Activated T-cell treated with anti-CD3 and anti-CD28 coated beads, Interleukin-2, amount 50 U/mL, for 4 hours (primary cell): ENCODE data around the gene RRH. TPM values are rescaled to one million over a fixed set of nuclear protein-coding genes. Genes with fewer than 3 reads are reported as not detected.
A peak's percentile ranks its signal among the peaks of the same experiment; 100 is the strongest.
"Not testable (repeated sequence)": the region's sequence is repeated elsewhere in the genome, so short reads cannot be mapped to it uniquely, and the experiment has no call there.

Experiments
- ATAC-seq, 2 donors: fragments of 200-7000 bp; cut with Tn5 transposase; one replicate each; pipeline ENCODE4 v1.10.0; 2021
- DNase-seq: peaks from one replicate; pipeline ENCODE4 v3.0.0-alpha.2; 2020
- H3K27me3 Mint-ChIP-seq: one replicate; pipeline ENCODE4 v1.8.0; 2021; ENCODE audit warnings: low read depth, mixed read lengths
- H3K36me3 Mint-ChIP-seq: one replicate; pipeline ENCODE4 v1.8.0; 2022; ENCODE audit warnings: mixed read lengths; ENCODE audit not compliant: insufficient read depth
- H3K4me1 Mint-ChIP-seq: one replicate; pipeline ENCODE4 v1.8.0; 2021; ENCODE audit warnings: low read depth, mixed read lengths
- H3K4me3 Mint-ChIP-seq: one replicate; pipeline ENCODE4 v1.8.0; 2021; ENCODE audit warnings: mild to moderate bottlenecking, moderate library complexity, mixed read lengths
- H3K9me3 Mint-ChIP-seq: one replicate; pipeline ENCODE4 v1.8.0; 2021; ENCODE audit warnings: mixed read lengths
- total RNA-seq, 3 donors: library from RNA; stranded (reverse); gene quantifications; one replicate each; pipeline ENCODE4 v1.2.1, GENCODE V29; 2021

Gene RRH, protein sequence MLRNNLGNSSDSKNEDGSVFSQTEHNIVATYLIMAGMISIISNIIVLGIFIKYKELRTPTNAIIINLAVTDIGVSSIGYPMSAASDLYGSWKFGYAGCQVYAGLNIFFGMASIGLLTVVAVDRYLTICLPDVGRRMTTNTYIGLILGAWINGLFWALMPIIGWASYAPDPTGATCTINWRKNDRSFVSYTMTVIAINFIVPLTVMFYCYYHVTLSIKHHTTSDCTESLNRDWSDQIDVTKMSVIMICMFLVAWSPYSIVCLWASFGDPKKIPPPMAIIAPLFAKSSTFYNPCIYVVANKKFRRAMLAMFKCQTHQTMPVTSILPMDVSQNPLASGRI
- under 1 TPM; 0.15 to 0.27 (median 0.26) TPM for total RNA-seq

DNA sequence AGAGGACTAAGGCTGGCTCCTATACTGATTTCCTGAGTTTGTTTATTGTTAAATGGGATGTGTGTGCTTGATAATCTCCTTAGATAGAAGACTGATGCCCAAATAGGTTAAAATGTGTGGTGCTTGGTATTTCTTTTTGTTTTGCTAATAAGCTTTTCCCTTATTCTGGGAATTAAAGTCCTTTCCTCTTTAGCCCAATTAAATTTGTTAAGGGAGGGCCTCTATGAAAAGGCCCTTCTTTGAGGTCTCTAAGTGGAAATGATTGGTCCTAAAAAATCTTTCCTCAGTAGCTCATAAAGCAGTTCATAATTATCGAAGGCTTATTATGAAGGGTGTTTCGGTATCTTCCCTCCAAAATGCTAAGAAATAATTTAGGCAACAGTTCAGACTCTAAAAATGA lies at the start of gene RRH:
RRH (plus strand) TSS at position 301 of the 400 bp plus-strand sequence; CDS start at position 357, 56 bp downstream.
- Mint-ChIP-seq H3K4me3 (no peak within 1 kb of the TSS), H3K36me3 (peaks cover 16% of the 10 kb centered on the region), H3K27me3 (no peaks in the 10 kb centered on the region), H3K4me1 (peaks cover 3% of the 10 kb centered on the region), H3K9me3 (no peaks in the 10 kb centered on the region)
- ATAC-seq (no peak), DNase-seq (no peak)

DNA sequence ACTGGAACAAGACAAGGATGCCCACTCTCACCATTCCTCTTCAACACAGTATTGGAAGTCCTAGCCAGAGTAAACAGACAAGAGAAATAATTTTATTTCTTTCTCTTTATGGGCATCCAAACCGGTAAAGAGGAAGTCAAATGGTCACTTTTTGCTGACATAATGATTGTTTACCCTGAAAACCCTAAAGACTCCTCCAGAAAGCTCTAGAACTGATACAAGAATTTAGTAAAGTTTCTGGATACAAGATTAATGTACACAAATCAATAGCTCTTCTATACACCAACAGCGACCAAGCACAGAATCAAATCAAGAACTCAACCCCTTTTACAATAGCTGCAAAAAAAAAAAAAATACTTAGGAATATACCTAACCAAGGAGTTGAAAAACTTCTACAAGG lies 45.7 kb upstream of the RRH start:
- H3K36me3 Mint-ChIP-seq, H3K4me1 Mint-ChIP-seq, H3K4me3 Mint-ChIP-seq, DNase-seq, H3K9me3 Mint-ChIP-seq, ATAC-seq, H3K27me3 Mint-ChIP-seq: not testable (repeated sequence)

DNA sequence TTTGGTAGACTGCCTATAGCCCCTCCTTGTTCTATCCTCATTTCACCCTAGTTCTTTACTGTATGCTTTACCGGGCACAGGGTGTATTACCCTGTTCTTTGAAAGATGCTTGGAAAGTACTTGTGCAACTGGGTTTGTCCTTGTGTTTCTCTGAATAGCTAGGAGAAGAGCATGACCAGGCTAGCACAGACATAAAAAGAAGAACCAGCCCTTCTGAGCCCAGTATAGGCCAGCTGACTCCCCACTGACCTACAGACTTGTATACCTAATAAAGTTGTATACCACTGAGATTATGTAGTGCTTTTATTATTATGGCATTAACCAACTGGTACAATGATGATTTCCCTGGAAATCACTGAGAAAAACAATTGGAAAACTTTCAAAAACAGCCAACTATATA lies 40.9 kb upstream of the RRH start:
- Mint-ChIP-seq H3K9me3 (peaks cover 9% of the 10 kb centered on the region), H3K4me3 (no peak overlapping the region), H3K27me3 (peaks cover 3% of the 10 kb centered on the region), H3K4me1 (no peaks in the 10 kb centered on the region), H3K36me3 (no peaks in the 10 kb centered on the region)
- ATAC-seq (no peak), DNase-seq (no peak)

DNA sequence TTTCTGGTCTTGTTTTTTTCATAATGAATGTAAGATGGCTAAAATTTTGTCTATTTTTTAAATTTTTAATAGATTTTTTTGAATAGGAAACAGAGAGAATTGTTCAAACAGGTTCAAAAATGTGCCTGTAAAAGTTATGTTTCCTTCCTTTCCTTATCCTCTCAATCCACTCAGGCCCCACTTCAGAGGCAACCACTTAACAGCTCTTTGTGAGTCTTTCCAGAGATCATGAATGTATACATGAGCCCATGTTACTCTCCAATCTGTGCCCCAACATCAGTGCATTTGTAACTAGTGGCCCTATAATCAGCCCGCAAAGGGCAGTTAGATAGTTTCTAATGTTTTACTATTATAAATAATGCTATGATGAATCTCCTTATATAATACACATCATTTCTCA lies 40.0 kb upstream of the RRH start:
- peaks cover 6% of the 10 kb centered on the region for H3K27me3 Mint-ChIP-seq
- ATAC-seq (no peak), DNase-seq (no peak)
- H3K36me3 Mint-ChIP-seq, result no peaks in the 10 kb centered on the region
- no peak overlapping the region for H3K4me3 Mint-ChIP-seq
- H3K9me3 Mint-ChIP-seq, result peaks cover 9% of the 10 kb centered on the region
- no peaks in the 10 kb centered on the region for H3K4me1 Mint-ChIP-seq

DNA sequence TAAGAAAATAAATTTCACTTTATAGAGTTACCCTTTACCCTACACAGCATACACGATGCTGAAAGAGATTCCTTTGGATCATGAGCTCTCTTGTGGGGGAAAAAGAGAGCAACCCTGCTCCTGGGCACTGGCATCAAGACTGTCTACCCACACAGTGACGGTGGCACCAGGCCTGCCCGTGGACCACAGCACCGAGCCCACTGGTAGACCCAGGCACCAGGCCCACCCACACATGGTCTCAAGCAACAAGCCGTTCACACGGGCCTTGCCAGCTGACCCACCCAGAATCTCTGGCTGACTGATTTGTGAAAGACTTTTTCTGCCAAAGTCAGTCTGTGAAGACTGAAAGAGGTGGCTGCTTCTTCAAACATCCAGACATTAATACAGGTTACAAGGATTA lies 32.7 kb upstream of the RRH start:
- peaks cover 13% of the 10 kb centered on the region for H3K27me3 Mint-ChIP-seq
- H3K36me3 Mint-ChIP-seq, result no peaks in the 10 kb centered on the region
- no peak overlapping the region for H3K4me3 Mint-ChIP-seq
- no peaks in the 10 kb centered on the region for H3K4me1 Mint-ChIP-seq
- DNase-seq (no peak), ATAC-seq (no peak)
- peaks cover 19% of the 10 kb centered on the region for H3K9me3 Mint-ChIP-seq

DNA sequence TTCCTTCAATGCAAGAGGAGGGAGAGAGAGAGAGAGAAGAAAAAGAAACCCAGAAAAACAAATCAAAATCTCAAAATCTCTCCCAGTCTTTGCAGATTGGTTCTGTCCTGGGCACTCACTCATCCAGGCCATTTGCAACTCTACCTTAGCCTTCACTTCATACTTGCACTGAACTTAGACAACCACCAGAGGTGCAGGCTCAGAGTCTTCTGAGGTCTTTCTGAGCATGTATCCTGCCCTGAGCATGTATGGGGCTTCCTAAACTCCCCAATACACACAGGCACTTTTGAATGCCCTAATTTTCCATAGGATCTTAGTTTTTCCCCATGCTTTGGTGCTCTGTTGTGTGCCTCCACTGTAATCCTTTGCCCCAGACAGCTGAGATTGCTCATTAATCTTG lies 28.9 kb upstream of the RRH start:
- H3K27me3 Mint-ChIP-seq, result peaks cover 5% of the 10 kb centered on the region
- no peaks in the 10 kb centered on the region for H3K36me3 Mint-ChIP-seq
- peaks cover 19% of the 10 kb centered on the region for H3K9me3 Mint-ChIP-seq
- no peaks in the 10 kb centered on the region for H3K4me1 Mint-ChIP-seq
- no peak for ATAC-seq
- no peak overlapping the region for H3K4me3 Mint-ChIP-seq
- DNase-seq, result no peak

DNA sequence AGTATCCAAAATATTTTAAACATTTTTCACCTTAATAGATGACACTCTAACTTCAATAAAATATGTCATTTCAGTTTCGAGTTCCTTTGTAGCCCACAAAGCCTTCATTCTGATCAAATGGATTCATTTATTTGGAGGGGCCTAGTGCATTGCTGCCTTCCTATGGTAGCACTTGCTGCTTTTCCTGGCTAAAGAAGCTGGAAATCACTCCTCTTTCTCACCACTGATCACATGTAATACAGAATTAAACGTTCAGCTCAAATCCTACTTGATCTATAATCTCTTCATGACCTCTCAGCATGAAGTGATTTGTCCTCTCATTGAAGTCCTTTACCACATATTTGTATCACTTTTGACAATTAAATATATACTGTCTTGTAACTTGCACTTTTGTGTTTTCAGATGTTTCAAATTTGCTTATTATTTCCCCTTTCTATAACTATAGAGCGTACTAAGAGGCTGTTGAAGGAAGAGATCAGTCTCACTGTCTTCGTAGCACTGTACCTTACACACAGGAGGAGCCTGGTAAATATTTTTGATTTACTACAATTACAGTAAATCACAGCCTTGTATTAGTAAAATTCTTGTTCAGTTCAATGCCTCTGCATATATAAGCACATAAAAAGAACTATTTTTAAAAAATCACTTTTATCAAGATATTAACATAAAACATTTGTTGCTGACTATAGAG lies 26.5 kb upstream of the RRH start:
- Mint-ChIP-seq H3K9me3 (peaks cover 5% of the 10 kb centered on the region), H3K4me1 (no peaks in the 10 kb centered on the region), H3K36me3 (no peaks in the 10 kb centered on the region)

DNA sequence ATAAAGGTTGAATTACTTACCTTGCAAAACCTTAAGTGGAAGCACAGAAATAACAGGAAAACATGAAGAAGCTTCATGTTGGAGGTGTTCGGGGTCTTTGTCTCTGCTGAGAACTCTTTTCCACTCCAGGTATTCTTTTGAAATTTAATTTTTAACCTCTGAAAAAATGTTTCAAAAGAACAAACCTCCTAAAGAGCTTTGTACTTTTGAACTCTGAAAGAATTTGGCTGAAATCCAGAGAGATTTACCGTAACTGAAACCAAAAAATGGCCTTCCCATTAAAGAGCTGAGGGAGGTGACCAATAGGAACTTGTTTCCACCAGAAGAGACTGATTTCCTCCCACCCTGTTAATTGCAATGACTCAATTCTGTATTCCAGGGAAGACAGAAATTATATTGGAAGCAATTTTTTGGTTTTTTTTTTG lies 25.9 kb upstream of the RRH start, which contains the start of gene CFI:
CFI (minus strand) TSS at position 105 of the 425 bp plus-strand sequence; CDS start at position 77, 28 bp downstream.
- Mint-ChIP-seq H3K4me1 (no peaks in the 10 kb centered on the region), H3K27me3 (no peaks in the 10 kb centered on the region), H3K36me3 (no peaks in the 10 kb centered on the region), H3K9me3 (no peaks in the 10 kb centered on the region), H3K4me3 (no peak within 1 kb of the TSS)
- no peak for ATAC-seq
- no peak for DNase-seq

More for the DNA sequence above, 26.5 kb upstream of the RRH start:
- Mint-ChIP-seq H3K27me3 (no peaks in the 10 kb centered on the region), H3K4me3 (no peak overlapping the region)
- ATAC-seq (no peak), DNase-seq (no peak)

DNA sequence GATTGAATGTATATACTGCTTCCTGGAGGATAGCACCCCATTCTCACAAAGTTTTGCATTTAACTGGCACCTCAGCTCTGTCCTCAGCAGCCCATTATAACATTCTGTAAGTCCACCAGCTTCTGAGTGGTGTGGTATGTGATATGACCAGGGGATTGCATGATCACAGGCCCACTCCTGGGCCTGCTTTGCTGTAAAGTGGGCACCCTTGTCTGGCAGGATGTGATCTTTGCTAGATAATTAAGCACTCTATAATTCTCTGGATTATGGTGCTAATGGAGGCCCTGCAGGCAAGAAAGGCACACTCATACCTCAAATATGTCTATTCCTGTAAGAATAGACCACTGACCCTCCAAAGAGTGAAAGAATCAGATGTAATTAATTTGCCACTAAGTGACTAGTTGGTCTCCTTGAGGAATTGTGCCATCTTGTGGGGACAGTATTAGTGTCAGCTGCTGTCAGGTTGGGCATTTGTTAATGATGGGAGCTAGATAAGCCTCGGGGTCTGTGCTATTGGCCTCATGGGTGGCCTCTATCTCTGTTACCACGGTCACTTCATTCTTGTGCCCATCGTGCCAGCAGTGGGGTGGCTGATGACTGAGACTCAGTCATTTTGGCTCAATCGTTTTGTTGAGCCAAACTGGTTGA lies 23.7 kb upstream of the RRH start:
- Mint-ChIP-seq H3K4me3 (no peak overlapping the region), H3K9me3 (no peaks in the 10 kb centered on the region), H3K4me1 (no peaks in the 10 kb centered on the region), H3K27me3 (peaks cover 5% of the 10 kb centered on the region), H3K36me3 (no peaks in the 10 kb centered on the region)
- ATAC-seq (no peak), DNase-seq (no peak)

DNA sequence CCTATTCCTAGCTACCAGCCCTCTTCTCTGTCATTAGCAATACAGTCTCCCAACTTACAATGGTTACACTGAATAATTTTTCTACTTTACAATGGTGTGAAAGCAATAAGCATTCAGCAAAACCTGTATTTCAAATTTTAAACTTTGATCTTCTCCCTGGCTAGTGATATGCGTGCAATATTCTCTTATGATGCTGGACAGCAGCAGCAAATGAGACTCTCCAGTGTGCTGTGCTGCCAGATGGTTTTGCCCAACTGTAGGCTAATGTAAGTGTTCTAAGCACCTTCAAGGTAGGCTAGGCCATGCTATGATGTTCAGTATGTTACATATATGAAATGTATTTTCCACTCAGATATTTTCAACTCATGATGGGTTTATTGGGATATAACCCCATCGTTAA lies 18.1 kb upstream of the RRH start:
- Mint-ChIP-seq H3K4me1 (peaks cover 1% of the 10 kb centered on the region), H3K27me3 (peaks cover 5% of the 10 kb centered on the region), H3K36me3 (no peaks in the 10 kb centered on the region), H3K9me3 (no peaks in the 10 kb centered on the region), H3K4me3 (no peak overlapping the region)
- no peak for ATAC-seq
- no peak for DNase-seq

DNA sequence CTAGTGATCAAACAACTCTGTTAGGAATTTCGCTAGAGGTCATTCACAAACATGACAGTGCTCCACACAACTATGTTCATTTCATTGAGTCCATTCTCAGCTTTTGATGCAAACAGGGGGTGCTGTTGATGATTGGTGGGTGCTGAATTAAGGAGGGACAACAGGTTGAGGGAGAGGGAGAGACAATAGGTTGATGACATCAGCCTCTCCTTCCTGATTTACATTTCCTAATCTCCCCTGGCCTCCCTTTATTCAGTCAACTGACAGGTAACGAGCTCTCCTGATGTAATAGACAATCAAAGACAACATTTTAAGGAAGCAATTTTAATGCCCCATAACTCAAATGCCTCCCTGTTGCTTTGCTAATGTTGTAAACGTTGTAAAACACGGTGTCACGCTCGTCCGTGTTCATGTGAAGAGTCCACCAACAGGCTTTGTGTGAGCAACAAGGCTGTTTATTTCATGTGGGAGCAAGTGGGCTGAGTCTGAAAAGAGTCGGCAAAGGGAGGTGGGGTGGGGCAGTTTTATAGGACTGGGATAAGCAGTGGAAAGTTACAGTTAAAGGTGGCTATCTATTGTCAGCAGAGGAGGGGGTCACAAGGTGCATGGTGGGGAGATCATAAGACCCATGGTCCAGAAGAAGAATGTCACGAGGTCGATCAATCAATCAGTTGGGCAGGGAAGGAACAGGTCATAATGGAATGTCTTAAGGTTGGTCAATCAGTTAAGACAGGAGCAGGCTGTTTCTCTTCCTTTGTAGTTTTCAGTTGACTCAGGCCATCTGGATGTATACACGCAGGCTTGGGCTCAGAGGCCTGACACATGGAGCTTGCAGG lies 17.0 kb upstream of the RRH start:
- Mint-ChIP-seq H3K27me3 (peaks cover 5% of the 10 kb centered on the region), H3K4me1 (peaks cover 4% of the 10 kb centered on the region), H3K36me3 (peaks cover 2% of the 10 kb centered on the region), H3K9me3 (no peaks in the 10 kb centered on the region), H3K4me3 (no peak overlapping the region)
- DNase-seq (no peak), ATAC-seq (no peak)

DNA sequence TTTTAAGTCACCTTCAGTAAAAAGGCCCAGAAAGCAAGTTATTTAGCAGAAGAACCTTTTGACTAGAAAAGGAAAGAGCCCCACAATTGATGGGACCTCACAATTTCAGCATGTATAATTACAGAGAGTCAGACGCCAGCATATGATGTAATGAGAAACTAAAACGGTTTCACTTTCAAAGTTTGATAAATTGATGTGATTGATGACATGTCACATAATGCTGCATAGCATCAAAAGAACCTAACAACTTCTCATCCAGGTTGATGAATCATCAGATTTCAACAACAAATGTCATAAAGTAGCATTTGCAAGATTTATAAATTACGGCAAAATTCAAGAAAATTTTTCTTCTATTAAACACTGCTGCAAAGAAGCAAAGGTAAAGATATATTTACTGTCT lies 16.1 kb upstream of the RRH start:
- no peak for DNase-seq
- Mint-ChIP-seq H3K27me3 (peaks cover 5% of the 10 kb centered on the region), H3K4me3 (no peak overlapping the region), H3K9me3 (no peaks in the 10 kb centered on the region), H3K36me3 (peaks cover 8% of the 10 kb centered on the region), H3K4me1 (peaks cover 10% of the 10 kb centered on the region)
- no peak for ATAC-seq

DNA sequence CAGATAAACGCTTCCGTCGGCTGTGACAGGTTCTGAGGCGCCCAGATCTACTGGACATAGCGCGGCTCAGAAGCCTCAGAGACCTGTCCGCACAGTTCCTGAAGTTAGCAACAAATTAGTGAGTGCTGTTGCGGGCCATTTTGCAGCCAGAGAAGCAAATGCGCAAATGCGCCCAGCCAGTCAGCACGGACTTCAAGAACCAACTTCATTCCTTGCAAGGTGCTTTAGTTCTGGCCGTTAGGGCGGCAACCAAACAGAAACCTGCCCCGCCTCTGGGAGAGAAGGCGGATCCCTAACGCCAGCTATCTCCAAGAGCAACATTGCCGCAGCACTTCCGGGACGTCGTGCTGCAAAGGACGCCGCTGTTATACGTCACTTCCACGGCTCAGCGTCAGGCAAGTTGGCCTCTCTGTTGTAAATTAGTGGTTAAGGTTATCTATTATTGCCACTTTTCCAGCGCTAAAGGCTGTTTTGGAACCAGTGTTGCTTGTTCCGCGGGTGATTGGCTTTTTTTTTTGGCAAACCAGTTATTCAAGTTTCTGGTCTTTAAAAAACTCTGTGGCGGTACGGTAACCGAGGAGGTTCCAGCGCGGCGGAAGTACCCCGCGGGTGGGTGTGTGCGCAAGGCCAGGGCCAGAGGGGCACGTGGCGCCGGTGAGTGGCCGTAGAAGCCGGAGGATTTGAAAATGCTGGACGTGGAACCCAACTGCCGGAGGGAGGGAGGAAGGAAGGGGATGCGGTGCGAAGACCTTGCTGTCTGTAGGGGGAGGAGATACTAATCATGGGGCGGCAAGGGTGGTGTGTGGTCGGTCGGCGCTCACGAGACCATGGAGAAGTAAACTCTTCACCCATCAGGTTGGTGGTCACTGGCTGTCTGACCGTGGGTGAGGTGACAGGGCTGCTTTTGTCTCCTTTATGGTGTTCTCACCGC lies 12.4 kb upstream of the RRH start, which contains the start of gene GAR1:
GAR1 (plus strand) TSS at position 612 of the 931 bp plus-strand sequence. CDS start 403 bp downstream, outside the sequence.
- Mint-ChIP-seq H3K4me1 (peaks cover 39% of the 10 kb centered on the region), H3K36me3 (peaks cover 32% of the 10 kb centered on the region), H3K27me3 (no peaks in the 10 kb centered on the region), H3K4me3 (peak within 1 kb of the TSS; percentile 99), H3K9me3 (no peaks in the 10 kb centered on the region)
- peak; percentile 81 for DNase-seq
- peak; percentile 92 to 95 for ATAC-seq
